GM18907 (cell line): ENCODE data around the gene PHGDH.
"Not testable (repeated sequence)": the region's sequence is repeated elsewhere in the genome, so short reads cannot be mapped to it uniquely, and the experiment has no call there.

Experiments
- ATAC-seq: cut with Tn5 transposase; IDR thresholded peaks from one replicate; pipeline ENCODE4 v1.9.1; 2021; ENCODE audit warnings: mild to moderate bottlenecking, moderate library complexity; ENCODE audit not compliant: unreplicated experiment

PHGDH gene

GRCh38 chr1:119696863-119697262 lies 14.9 kb upstream of the PHGDH start:
- not testable (repeated sequence) for ATAC-seq

- no peak for ATAC-seq
These were observed 14.1 kb upstream of the PHGDH start for GRCh38 chr1:119697598-119697997.

GRCh38 chr1:119700326-119700725 lies 11.4 kb upstream of the PHGDH start:
- ATAC-seq = no peak

- ATAC-seq = no peak
These were observed 10.1 kb upstream of the PHGDH start for GRCh38 chr1:119701659-119702058.

GRCh38 chr1:119702384-119702783 lies 9.3 kb upstream of the PHGDH start:
- ATAC-seq = no peak

GRCh38 chr1:119703666-119704450 lies 7.9 kb upstream of the PHGDH start:
- ATAC-seq = no peak

- not testable (repeated sequence) for ATAC-seq
These were observed 5.1 kb upstream of the PHGDH start for GRCh38 chr1:119706599-119706998.

- not testable (repeated sequence) for ATAC-seq
These were observed 354 bp upstream of the PHGDH start for GRCh38 chr1:119711356-119711803.

- peak; percentile 47 for ATAC-seq
These were observed 756 bp downstream of the PHGDH start for GRCh38 chr1:119712342-119713038.

GRCh38 chr1:119713039-119713748 lies 1.5 kb downstream of the PHGDH start:
- ATAC-seq = no peak

GRCh38 chr1:119713749-119714456 lies 2.2 kb downstream of the PHGDH start:
- ATAC-seq = no peak

GRCh38 chr1:119714583-119714982 lies 2.8 kb downstream of the PHGDH start:
- no peak for ATAC-seq

GRCh38 chr1:119715542-119715941 lies 3.8 kb downstream of the PHGDH start:
- no peak for ATAC-seq

GRCh38 chr1:119718409-119718808 lies 6.7 kb downstream of the PHGDH start:
- ATAC-seq = no peak

GRCh38 chr1:119718972-119719371 lies 7.2 kb downstream of the PHGDH start:
- ATAC-seq = no peak

GRCh38 chr1:119720866-119721440 lies 9.2 kb downstream of the PHGDH start:
- no peak for ATAC-seq

GRCh38 chr1:119721896-119722295 lies 10.2 kb downstream of the PHGDH start:
- peak; percentile 68 for ATAC-seq

GRCh38 chr1:119724611-119725218 lies 13.0 kb downstream of the PHGDH start:
- no peak for ATAC-seq

- ATAC-seq = no peak
These were observed 13.9 kb downstream of the PHGDH start for GRCh38 chr1:119725626-119726025.

- peak; percentile 68 for ATAC-seq
These were observed 16.3 kb downstream of the PHGDH start for GRCh38 chr1:119727991-119728390.
